DND-41 (cell line): ENCODE measurements around the gene RASL10A.
A peak's percentile ranks its signal among the peaks of the same experiment; 100 is the strongest.

Experiments used
- ATAC-seq: fragments of 200-7000 bp; cut with Tn5 transposase; 3 replicates; pipeline ENCODE4 v1.9.1; 2021; ENCODE audit warnings: low read depth; ENCODE audit not compliant: insufficient read depth
- DNase-seq: peaks from one replicate; pipeline ENCODE4 v3.0.0-alpha.2; 2020
- H2AFZ ChIP-seq: 2 replicates; pipeline ENCODE4 v1.6.0; 2012; ENCODE audit warnings: low read depth, low read length
- H3K27ac ChIP-seq: 2 replicates; pipeline ENCODE4 v1.5.1; 2012; ENCODE audit warnings: low read length, inconsistent platforms
- H3K27me3 ChIP-seq: fragments of 200-600 bp; sonication (generic); 2 replicates; pipeline ENCODE4 v1.6.0; 2012; ENCODE audit warnings: low read length, mild to moderate bottlenecking, inconsistent platforms; ENCODE audit not compliant: insufficient read depth, poor library complexity
- H3K36me3 ChIP-seq: 2 replicates; pipeline ENCODE4 v1.5.1; 2012; ENCODE audit warnings: low read length, inconsistent platforms; ENCODE audit not compliant: insufficient read depth
- H3K4me1 ChIP-seq: 2 replicates; pipeline ENCODE4 v1.5.1; 2012; ENCODE audit warnings: mild to moderate bottlenecking, low read length; ENCODE audit not compliant: insufficient read depth
- H3K4me2 ChIP-seq: 2 replicates; pipeline ENCODE4 v1.6.0; 2012; ENCODE audit warnings: mild to moderate bottlenecking, moderate library complexity, low read length, inconsistent platforms; ENCODE audit not compliant: insufficient read depth
- H3K4me3 ChIP-seq, 2 experiments: fragments of 200-600 bp in 1 of 2; shearing (Covaris generic) in 1 of 2; 2 replicates each; pipeline ENCODE4 v1.5.1; 2012 to 2016; ENCODE audit warnings: inconsistent platforms in 2 of 2, low read length in 2 of 2, mild to moderate bottlenecking in 2 of 2, low read depth in 1 of 2, moderate library complexity in 1 of 2
- H3K79me2 ChIP-seq: 2 replicates; pipeline ENCODE4 v1.6.0; 2012; ENCODE audit warnings: low read length, inconsistent platforms; ENCODE audit not compliant: insufficient read depth
- H3K9ac ChIP-seq: 2 replicates; pipeline ENCODE4 v1.6.0; 2012; ENCODE audit warnings: low read depth, mild to moderate bottlenecking, inconsistent platforms, low read length, moderate library complexity
- H3K9me3 ChIP-seq: 2 replicates; pipeline ENCODE4 v1.5.1; 2012; ENCODE audit warnings: low read length, moderate library complexity, mild to moderate bottlenecking, inconsistent platforms; ENCODE audit not compliant: insufficient read depth, severe bottlenecking
- H4K20me1 ChIP-seq: 2 replicates; pipeline ENCODE4 v1.6.0; 2012; ENCODE audit warnings: low read length; ENCODE audit not compliant: insufficient read depth
- EZH2 ChIP-seq: IDR thresholded peaks from 3 replicates; pipeline ENCODE4 v1.6.1; 2012; ENCODE audit warnings: borderline replicate concordance, low read depth, mild to moderate bottlenecking, moderate library complexity, low read length, inconsistent platforms; ENCODE audit not compliant: severe bottlenecking
- TF ChIP-seq, protein P1 (sequence below): IDR thresholded peaks from 2 replicates; pipeline ENCODE4 v1.5.1; 2012; ENCODE audit warnings: borderline replicate concordance, low read length, moderate library complexity, mild to moderate bottlenecking; ENCODE audit not compliant: poor library complexity, severe bottlenecking; ENCODE audit errors: extremely low read depth

Gene RASL10A

DNA sequence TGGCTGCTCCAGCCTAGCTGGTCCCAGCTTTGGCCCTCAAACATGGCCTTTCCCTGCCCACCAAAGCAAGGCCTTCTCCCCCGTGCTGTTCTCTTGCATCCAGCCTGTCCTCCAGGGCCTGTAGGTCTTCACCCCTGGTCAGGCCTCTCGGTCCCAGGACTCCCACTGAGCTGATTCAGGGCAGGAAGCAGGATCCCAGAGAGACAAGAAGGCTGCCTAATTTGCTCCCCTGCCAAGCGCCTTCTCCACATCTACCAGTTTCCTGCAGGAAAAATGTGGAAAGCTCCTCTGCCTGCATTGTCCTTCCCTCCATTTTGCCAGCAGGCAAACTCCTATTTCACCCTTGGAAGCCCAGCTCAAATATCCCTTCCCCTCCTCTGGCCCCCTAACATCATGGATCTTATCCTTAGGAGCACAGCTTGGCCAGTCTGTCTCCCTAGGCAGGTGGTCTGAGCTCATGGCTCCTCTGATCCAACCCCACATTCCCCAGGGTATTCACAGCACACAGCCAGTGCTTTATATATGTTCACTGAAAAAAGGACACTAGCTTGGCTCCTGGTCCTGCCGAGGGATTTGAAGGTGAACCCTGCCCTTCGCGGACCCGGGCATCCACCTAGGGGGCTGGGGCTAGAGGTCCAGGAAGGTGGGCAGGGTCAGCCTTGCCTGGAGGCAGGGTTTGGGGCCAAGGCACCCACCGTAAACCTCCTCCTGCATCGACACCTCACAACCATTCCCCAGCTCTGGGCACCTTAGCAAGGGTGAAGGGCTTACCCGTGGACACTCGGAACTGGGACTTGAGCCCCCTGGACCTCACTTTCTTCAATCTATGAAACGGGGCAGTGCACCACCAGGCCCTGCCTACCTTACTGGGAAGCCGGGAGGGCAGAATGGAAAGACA, 48.7 kb downstream of the RASL10A start:
- no peaks in the 10 kb centered on the region for H3K27me3 ChIP-seq
- peak overlapping the region; percentile 100 for H3K27ac ChIP-seq
- H3K9ac ChIP-seq = peak overlapping the region; percentile 97
- peaks cover 43% of the 10 kb centered on the region for H4K20me1 ChIP-seq
- H2AFZ ChIP-seq = peak overlapping the region; percentile 94
- peaks cover 44% of the 10 kb centered on the region for H3K4me1 ChIP-seq
- H3K4me3 ChIP-seq = peak overlapping the region; percentile 67 to 86; a peak in 3 of 4 replicates
- H3K79me2 ChIP-seq = peaks cover 67% of the 10 kb centered on the region
- H3K36me3 ChIP-seq = peaks cover 66% of the 10 kb centered on the region
- DNase-seq = no peak
- no peaks in the 10 kb centered on the region for H3K9me3 ChIP-seq
- TF ChIP-seq, protein P1, sequence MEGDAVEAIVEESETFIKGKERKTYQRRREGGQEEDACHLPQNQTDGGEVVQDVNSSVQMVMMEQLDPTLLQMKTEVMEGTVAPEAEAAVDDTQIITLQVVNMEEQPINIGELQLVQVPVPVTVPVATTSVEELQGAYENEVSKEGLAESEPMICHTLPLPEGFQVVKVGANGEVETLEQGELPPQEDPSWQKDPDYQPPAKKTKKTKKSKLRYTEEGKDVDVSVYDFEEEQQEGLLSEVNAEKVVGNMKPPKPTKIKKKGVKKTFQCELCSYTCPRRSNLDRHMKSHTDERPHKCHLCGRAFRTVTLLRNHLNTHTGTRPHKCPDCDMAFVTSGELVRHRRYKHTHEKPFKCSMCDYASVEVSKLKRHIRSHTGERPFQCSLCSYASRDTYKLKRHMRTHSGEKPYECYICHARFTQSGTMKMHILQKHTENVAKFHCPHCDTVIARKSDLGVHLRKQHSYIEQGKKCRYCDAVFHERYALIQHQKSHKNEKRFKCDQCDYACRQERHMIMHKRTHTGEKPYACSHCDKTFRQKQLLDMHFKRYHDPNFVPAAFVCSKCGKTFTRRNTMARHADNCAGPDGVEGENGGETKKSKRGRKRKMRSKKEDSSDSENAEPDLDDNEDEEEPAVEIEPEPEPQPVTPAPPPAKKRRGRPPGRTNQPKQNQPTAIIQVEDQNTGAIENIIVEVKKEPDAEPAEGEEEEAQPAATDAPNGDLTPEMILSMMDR = no peak
- no peak for TF ChIP-seq EZH2
- no peak for ATAC-seq
- peak overlapping the region; percentile 74 for H3K4me2 ChIP-seq

DNA sequence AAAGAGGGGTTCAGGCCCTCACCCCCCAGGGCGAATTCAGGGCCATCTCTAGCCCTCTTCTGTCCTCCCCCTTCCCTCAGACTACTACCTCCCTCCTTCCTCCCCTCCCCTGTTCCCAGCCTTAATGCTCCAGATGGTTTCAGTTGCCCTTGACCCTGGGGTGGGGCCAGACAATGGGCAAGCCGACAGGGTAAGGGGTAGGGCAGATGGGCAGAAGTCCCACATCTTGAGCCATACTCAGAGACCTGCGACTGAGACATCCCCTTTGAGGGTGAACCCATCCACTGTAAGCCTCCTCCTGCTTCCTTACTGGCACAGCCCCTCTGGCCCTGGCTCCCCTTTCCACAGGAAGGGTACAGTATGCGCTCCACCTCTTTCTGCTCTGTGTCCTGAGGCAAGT, 49.6 kb downstream of the RASL10A start:
- H3K9me3 ChIP-seq = no peaks in the 10 kb centered on the region
- H4K20me1 ChIP-seq = peaks cover 35% of the 10 kb centered on the region
- peak overlapping the region; percentile 100 for H3K27ac ChIP-seq
- H3K27me3 ChIP-seq = no peaks in the 10 kb centered on the region
- peaks cover 58% of the 10 kb centered on the region for H3K79me2 ChIP-seq
- H3K9ac ChIP-seq = peak overlapping the region; percentile 97
- H3K36me3 ChIP-seq = peaks cover 61% of the 10 kb centered on the region
- no peak for TF ChIP-seq EZH2
- TF ChIP-seq, protein P1 = no peak
- peak overlapping the region in 1 of 2 experiments; percentile 86; a peak in 2 of 4 replicates for H3K4me3 ChIP-seq
- peaks cover 35% of the 10 kb centered on the region for H3K4me1 ChIP-seq
- DNase-seq = no peak
- H2AFZ ChIP-seq = no peak overlapping the region
- no peak for ATAC-seq
- H3K4me2 ChIP-seq = peak overlapping the region; percentile 74

- peaks cover 28% of the 10 kb centered on the region for H4K20me1 ChIP-seq
- no peaks in the 10 kb centered on the region for H3K9me3 ChIP-seq
- ATAC-seq (no peak), DNase-seq (no peak)
- peak overlapping the region; percentile 74; the same call in 1 of the 2 replicates for H3K4me2 ChIP-seq
- H3K79me2 ChIP-seq = peaks cover 52% of the 10 kb centered on the region
- no peaks in the 10 kb centered on the region for H3K27me3 ChIP-seq
- H2AFZ ChIP-seq = no peak overlapping the region
- peaks cover 29% of the 10 kb centered on the region for H3K4me1 ChIP-seq
- no peak overlapping the region for H3K4me3 ChIP-seq
- no peak for TF ChIP-seq EZH2
- TF ChIP-seq, protein P1 = no peak
- peaks cover 61% of the 10 kb centered on the region for H3K36me3 ChIP-seq
- H3K27ac ChIP-seq = no peak overlapping the region
- no peak overlapping the region for H3K9ac ChIP-seq
These were observed 50.2 kb downstream of the RASL10A start for GRCh38 chr22:29265305-29265704.
